Ishikawa (cell line): ENCODE results near the gene NOBOX.

Source experiments
- CEBPB ChIP-seq: IDR thresholded peaks from 2 replicates; pipeline ENCODE4 v1.6.1; 2012
- CREB1 ChIP-seq: IDR thresholded peaks from 2 replicates; pipeline ENCODE4 v1.6.1; 2012; ENCODE audit warnings: low read depth
- EGR1 ChIP-seq: IDR thresholded peaks from 2 replicates; pipeline ENCODE4 v1.6.1; 2012
- EP300 ChIP-seq: IDR thresholded peaks from 2 replicates; pipeline ENCODE4 v1.6.1; 2012; ENCODE audit warnings: borderline replicate concordance
- FOXM1 ChIP-seq: IDR thresholded peaks from 2 replicates; pipeline ENCODE4 v1.6.1; 2012; ENCODE audit warnings: low read depth, borderline replicate concordance
- NFIC ChIP-seq: IDR thresholded peaks from 2 replicates; pipeline ENCODE4 v1.6.1; 2012
- RAD21 ChIP-seq: IDR thresholded peaks from 2 replicates; pipeline ENCODE4 v1.6.1; 2012; ENCODE audit warnings: low read depth
- TAF1 ChIP-seq: IDR thresholded peaks from 2 replicates; pipeline ENCODE4 v1.6.1; 2012; ENCODE audit warnings: low read depth, mild to moderate bottlenecking
- TCF12 ChIP-seq: IDR thresholded peaks from 2 replicates; pipeline ENCODE4 v1.6.1; 2012; ENCODE audit warnings: low read depth
- TEAD4 ChIP-seq: IDR thresholded peaks from 2 replicates; pipeline ENCODE4 v1.6.1; 2012
- USF1 ChIP-seq: IDR thresholded peaks from 2 replicates; pipeline ENCODE4 v1.6.1; 2012
- YY1 ChIP-seq: IDR thresholded peaks from 2 replicates; pipeline ENCODE4 v1.6.1; 2012; ENCODE audit warnings: low read depth
- ZBTB7A ChIP-seq: IDR thresholded peaks from 2 replicates; pipeline ENCODE4 v1.6.1; 2012; ENCODE audit warnings: low read depth
- TF ChIP-seq, protein P1 (sequence below): IDR thresholded peaks from 2 replicates; pipeline ENCODE4 v1.6.1; 2012
- TF ChIP-seq, protein P2 (sequence below): IDR thresholded peaks from 2 replicates; pipeline ENCODE4 v1.6.1; 2012; ENCODE audit warnings: low read depth, mild to moderate bottlenecking

NOBOX gene

GRCh38 chr7:144399946-144400345 is 3.5 kb downstream of the NOBOX start:
- TF ChIP-seq TEAD4 (no peak), TCF12 (no peak), USF1 (no peak), EP300 (no peak), YY1 (no peak), TAF1 (no peak), CREB1 (no peak), EGR1 (no peak)

GRCh38 chr7:144398911-144399310 is 4.6 kb downstream of the NOBOX start:
- TF ChIP-seq TEAD4 (no peak), YY1 (no peak), CEBPB (no peak), ZBTB7A (no peak), EP300 (no peak), FOXM1 (no peak), TCF12 (no peak)
- TF ChIP-seq, protein P1, sequence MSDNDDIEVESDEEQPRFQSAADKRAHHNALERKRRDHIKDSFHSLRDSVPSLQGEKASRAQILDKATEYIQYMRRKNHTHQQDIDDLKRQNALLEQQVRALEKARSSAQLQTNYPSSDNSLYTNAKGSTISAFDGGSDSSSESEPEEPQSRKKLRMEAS: no peak

- TF ChIP-seq RAD21 (no peak), TAF1 (no peak)
Measured at GRCh38 chr7:144398291-144398690, 5.2 kb downstream of the NOBOX start.

DNA sequence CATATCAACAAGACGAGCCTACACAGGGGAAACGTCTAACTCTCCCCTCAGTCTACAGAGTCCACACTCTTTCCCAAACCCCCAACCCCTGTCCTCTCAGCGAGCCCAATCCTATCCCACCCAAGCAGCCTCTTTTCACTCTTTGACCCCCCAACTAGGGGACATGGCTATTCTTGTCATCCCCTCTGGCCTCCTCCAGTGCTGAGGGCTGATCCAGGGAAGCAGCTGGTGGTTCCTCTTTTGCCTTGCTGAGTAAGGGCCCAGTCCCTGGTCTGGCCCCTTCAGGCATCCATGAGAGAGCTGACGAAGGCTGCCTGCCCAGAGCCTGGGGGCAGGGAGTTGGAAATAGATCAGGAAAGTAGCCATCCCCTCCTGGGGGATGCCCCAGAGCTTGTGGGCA is 6.4 kb downstream of the NOBOX start:
- TF ChIP-seq TCF12: no peak
- no peak for TF ChIP-seq CREB1
- TF ChIP-seq EGR1: no peak
- TF ChIP-seq USF1: no peak
- TF ChIP-seq, protein P1: no peak
- no peak for TF ChIP-seq FOXM1
- no peak for TF ChIP-seq TEAD4
- TF ChIP-seq TAF1: no peak
- no peak for TF ChIP-seq NFIC
- no peak for TF ChIP-seq RAD21
- no peak for TF ChIP-seq YY1
- TF ChIP-seq EP300: no peak
- TF ChIP-seq ZBTB7A: no peak

- TF ChIP-seq RAD21: peak; percentile 91
- TF ChIP-seq YY1: no peak
Measured at GRCh38 chr7:144391823-144392255, 11.7 kb downstream of the NOBOX start.

DNA sequence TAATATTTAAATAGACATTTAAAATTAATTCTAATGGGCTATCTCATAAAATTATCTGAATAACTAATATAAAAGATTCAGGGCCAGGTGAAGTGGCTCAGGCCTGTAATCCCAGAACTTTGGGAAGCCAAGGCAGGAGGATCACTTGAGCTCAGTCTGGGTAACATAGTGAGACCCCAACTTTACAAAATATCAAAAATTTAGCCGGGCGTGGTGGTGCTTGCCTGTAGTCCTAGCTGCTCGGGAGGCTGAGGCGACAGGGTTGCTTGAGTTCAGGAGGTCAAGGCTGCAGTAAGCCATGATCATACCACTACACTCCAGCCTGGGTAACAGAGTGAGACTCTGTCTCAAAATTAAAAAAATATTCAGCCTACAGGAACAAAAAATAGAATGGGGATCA is 12.5 kb downstream of the NOBOX start:
- TF ChIP-seq EP300: no peak

GRCh38 chr7:144390481-144390880 is 13.0 kb downstream of the NOBOX start:
- TF ChIP-seq ZBTB7A (no peak), TEAD4 (no peak), TAF1 (no peak), YY1 (no peak), USF1 (no peak), FOXM1 (no peak), NFIC (no peak), CREB1 (no peak)
- TF ChIP-seq, protein P1: no peak
- TF ChIP-seq, protein P2, sequence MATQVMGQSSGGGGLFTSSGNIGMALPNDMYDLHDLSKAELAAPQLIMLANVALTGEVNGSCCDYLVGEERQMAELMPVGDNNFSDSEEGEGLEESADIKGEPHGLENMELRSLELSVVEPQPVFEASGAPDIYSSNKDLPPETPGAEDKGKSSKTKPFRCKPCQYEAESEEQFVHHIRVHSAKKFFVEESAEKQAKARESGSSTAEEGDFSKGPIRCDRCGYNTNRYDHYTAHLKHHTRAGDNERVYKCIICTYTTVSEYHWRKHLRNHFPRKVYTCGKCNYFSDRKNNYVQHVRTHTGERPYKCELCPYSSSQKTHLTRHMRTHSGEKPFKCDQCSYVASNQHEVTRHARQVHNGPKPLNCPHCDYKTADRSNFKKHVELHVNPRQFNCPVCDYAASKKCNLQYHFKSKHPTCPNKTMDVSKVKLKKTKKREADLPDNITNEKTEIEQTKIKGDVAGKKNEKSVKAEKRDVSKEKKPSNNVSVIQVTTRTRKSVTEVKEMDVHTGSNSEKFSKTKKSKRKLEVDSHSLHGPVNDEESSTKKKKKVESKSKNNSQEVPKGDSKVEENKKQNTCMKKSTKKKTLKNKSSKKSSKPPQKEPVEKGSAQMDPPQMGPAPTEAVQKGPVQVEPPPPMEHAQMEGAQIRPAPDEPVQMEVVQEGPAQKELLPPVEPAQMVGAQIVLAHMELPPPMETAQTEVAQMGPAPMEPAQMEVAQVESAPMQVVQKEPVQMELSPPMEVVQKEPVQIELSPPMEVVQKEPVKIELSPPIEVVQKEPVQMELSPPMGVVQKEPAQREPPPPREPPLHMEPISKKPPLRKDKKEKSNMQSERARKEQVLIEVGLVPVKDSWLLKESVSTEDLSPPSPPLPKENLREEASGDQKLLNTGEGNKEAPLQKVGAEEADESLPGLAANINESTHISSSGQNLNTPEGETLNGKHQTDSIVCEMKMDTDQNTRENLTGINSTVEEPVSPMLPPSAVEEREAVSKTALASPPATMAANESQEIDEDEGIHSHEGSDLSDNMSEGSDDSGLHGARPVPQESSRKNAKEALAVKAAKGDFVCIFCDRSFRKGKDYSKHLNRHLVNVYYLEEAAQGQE: no peak

- no peak for TF ChIP-seq TAF1
- TF ChIP-seq CREB1: no peak
- TF ChIP-seq USF1: no peak
- TF ChIP-seq, protein P2: no peak
- no peak for TF ChIP-seq CEBPB
- TF ChIP-seq ZBTB7A: no peak
- no peak for TF ChIP-seq NFIC
- no peak for TF ChIP-seq FOXM1
- no peak for TF ChIP-seq YY1
Measured at GRCh38 chr7:144388950-144389349, 14.5 kb downstream of the NOBOX start.
